ENCODE results near the gene CASP3. TPM values are rescaled to one million over a fixed set of nuclear protein-coding genes. Genes with fewer than 3 reads are reported as not detected.

Gene CASP3
- total RNA-seq, 1 experiment from 2014 or later: 11.4 TPM

GRCh38 chr4:184684491-184685189 is 35.4 kb upstream of the CASP3 start:
- TF ChIP-seq TCF7L2 (IDR thresholded peaks at IDR 0.05; ENCODE audit: borderline replicate concordance, extremely low read depth, insufficient read depth, insufficient read length) (no peak), RAD21 (IDR thresholded peaks at IDR 0.05; ENCODE audit: low read depth) (no peak), SRF (IDR thresholded peaks at IDR 0.05; ENCODE audit: low read depth) (no peak), EZH2 (IDR thresholded peaks at IDR 0.05) (no peak), ATF3 (IDR thresholded peaks at IDR 0.05) (no peak), CEBPB (IDR thresholded peaks at IDR 0.05; ENCODE audit: low read depth) (no peak), CTCF (IDR thresholded peaks at IDR 0.05 in 2 of 3, conservative IDR thresholded peaks at IDR 0.05 in 1 of 3; ENCODE audit: borderline replicate concordance in 1 of 3, insufficient read depth in 1 of 3, low read depth in 2 of 3, low read length in 2 of 3) (no peak), SIN3A (IDR thresholded peaks at IDR 0.05; ENCODE audit: low read depth) (no peak), MAX (IDR thresholded peaks at IDR 0.05) (no peak), YY1 (IDR thresholded peaks at IDR 0.05; ENCODE audit: extremely low read depth, insufficient replicate concordance, low read depth, low read length) (no peak), POLR2A (IDR thresholded peaks at IDR 0.05; ENCODE audit: borderline replicate concordance, extremely low read depth, insufficient read depth, insufficient read length) (no peak), JUND (IDR thresholded peaks at IDR 0.05) (no peak), ZBTB33 (IDR thresholded peaks at IDR 0.05; ENCODE audit: extremely low read depth, insufficient replicate concordance, low read length) (no peak), ELF1 (IDR thresholded peaks at IDR 0.05; ENCODE audit: borderline replicate concordance, low read depth) (no peak), SP1 (IDR thresholded peaks at IDR 0.05; ENCODE audit: low read depth) (no peak), EZH2phosphoT487 (IDR thresholded peaks at IDR 0.05; ENCODE audit: borderline replicate concordance) (no peak), ZNF274 (IDR thresholded peaks at IDR 0.05; ENCODE audit: low read depth, low read length) (no peak), EGR1 (IDR thresholded peaks at IDR 0.05; ENCODE audit: low read depth) (no peak), POLR2AphosphoS5 (IDR thresholded peaks at IDR 0.05; ENCODE audit: low read depth, low read length) (no peak), CBX3 (IDR thresholded peaks at IDR 0.05; ENCODE audit: low read depth) (no peak)
- Histone ChIP-seq H3K36me3 (ENCODE audit: control insufficient read depth in 1 of 2, insufficient read depth in 2 of 2, low read length in 2 of 2) (no peaks in the 10 kb centered on the region), H3K4me2 (ENCODE audit: low read length) (no peak overlapping the region), H3K4me1 (ENCODE audit: control insufficient read depth in 1 of 2, insufficient read depth in 2 of 2, low read length in 2 of 2) (peaks cover 3 to 17% of the 10 kb centered on the region in 2 experiments; a peak in 2 of 4 replicates), H3K9ac (ENCODE audit: low read length) (no peak overlapping the region), H2AFZ (ENCODE audit: low read depth, low read length, poor library complexity, severe bottlenecking) (no peak overlapping the region), H3K27ac (ENCODE audit: low read depth, low read length) (no peak overlapping the region), H3K27me3 (ENCODE audit: insufficient read depth, low read length) (no peaks in the 10 kb centered on the region), H3K9me3 (ENCODE audit: control insufficient read depth in 1 of 2, insufficient read depth in 1 of 2, low read depth in 1 of 2, low read length in 2 of 2) (no peaks in the 10 kb centered on the region), H3K4me3 (replicated peaks in 1 of 2; ENCODE audit: low read depth in 1 of 2, low read length in 2 of 2) (no peak overlapping the region), H4K20me1 (ENCODE audit: insufficient read depth) (no peaks in the 10 kb centered on the region), H3K79me2 (ENCODE audit: insufficient read depth, low read length) (no peaks in the 10 kb centered on the region), H3K9me2 (ENCODE audit: insufficient read depth) (no peaks in the 10 kb centered on the region)
- POLR2A ChIA-PET: no interaction called here
- RAD21 ChIA-PET (ENCODE audit: low non-redundant PET in 1 of 2, low total read pairs in 2 of 2, uncharacterized antibody in 2 of 2, unreplicated experiment in 2 of 2): no interaction called here
- intact Hi-C loops (cut with micrococcal nuclease): no loop called here
- DNase-seq (ENCODE audit: low read depth, low spot score) (no peak), ATAC-seq (no peak)
- no TSS peak for BruUV-seq (replicated peaks)
- CTCF ChIA-PET: no interaction called here

All from HCT116 (cell line).